ENCODE results near the gene CNTFR. TPM values are rescaled to one million over a fixed set of nuclear protein-coding genes. Genes with fewer than 3 reads are reported as not detected.

Gene CNTFR
- total RNA-seq, 1 donor from 2014 or later: 2.5 TPM

DNA sequence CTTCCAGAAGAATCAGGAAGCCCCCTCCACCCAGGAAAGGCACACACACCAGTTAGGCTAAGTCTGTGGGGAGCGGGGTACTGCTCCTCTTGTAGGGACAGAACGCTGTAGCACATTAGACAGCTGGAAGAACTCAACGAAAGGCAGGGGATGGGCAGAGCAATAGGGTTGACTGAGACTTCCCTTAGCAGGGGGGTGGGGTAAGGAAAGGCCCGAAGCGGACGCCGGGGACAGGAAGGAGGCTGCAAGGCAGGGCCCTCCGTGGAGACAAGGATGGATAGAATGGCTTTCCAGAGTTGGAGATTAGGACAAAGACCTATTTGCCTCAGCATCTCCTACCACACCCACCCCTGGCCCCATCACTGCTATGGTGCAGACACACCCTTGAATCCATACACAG is 14.3 kb downstream of the CNTFR start:
- no peak overlapping the region for H3K4me3 ChIP-seq
- H3K27me3 ChIP-seq (ENCODE audit: low read depth): peaks cover 55% of the 10 kb centered on the region
- DNase-seq: no peak
- no peaks in the 10 kb centered on the region for H3K9me3 ChIP-seq
- H3K4me1 ChIP-seq: peaks cover 11% of the 10 kb centered on the region
- intact Hi-C loops (cut with DNase I): no loop called here
- H3K27ac ChIP-seq: no peak overlapping the region
- no peaks in the 10 kb centered on the region for H3K36me3 ChIP-seq
- TF ChIP-seq, protein P1, sequence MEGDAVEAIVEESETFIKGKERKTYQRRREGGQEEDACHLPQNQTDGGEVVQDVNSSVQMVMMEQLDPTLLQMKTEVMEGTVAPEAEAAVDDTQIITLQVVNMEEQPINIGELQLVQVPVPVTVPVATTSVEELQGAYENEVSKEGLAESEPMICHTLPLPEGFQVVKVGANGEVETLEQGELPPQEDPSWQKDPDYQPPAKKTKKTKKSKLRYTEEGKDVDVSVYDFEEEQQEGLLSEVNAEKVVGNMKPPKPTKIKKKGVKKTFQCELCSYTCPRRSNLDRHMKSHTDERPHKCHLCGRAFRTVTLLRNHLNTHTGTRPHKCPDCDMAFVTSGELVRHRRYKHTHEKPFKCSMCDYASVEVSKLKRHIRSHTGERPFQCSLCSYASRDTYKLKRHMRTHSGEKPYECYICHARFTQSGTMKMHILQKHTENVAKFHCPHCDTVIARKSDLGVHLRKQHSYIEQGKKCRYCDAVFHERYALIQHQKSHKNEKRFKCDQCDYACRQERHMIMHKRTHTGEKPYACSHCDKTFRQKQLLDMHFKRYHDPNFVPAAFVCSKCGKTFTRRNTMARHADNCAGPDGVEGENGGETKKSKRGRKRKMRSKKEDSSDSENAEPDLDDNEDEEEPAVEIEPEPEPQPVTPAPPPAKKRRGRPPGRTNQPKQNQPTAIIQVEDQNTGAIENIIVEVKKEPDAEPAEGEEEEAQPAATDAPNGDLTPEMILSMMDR (IDR thresholded peaks at IDR 0.05): no peak
- ATAC-seq: no peak

DNA sequence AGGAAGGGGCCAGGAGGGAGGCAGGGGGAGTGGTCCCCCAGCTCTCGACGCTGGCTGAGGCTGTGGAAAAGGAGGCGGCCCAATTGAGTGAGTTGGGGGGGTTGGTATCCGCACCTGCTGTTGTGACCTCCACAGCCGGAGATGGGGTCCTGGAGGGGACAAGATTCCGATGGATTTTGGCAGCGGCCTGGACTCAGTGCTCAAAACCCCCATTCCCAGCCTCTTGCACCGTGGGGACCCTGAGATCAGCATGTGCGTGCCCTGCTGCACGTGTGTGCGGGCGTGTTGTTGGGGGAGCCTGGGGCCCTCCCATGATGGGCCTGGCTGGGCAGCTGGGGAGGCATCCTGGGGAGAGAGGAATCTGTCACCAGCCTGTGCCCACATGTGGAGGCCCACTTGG is 15.0 kb downstream of the CNTFR start:
- H3K9me3 ChIP-seq: no peaks in the 10 kb centered on the region
- intact Hi-C loops (cut with DNase I): no loop called here
- no peak overlapping the region for H3K4me3 ChIP-seq
- DNase-seq (no peak), ATAC-seq (no peak)
- H3K27me3 ChIP-seq (ENCODE audit: low read depth): peaks cover 49% of the 10 kb centered on the region
- H3K27ac ChIP-seq: no peak overlapping the region
- peaks cover 11% of the 10 kb centered on the region for H3K4me1 ChIP-seq
- H3K36me3 ChIP-seq: no peaks in the 10 kb centered on the region
- TF ChIP-seq, protein P1 (IDR thresholded peaks at IDR 0.05): no peak

DNA sequence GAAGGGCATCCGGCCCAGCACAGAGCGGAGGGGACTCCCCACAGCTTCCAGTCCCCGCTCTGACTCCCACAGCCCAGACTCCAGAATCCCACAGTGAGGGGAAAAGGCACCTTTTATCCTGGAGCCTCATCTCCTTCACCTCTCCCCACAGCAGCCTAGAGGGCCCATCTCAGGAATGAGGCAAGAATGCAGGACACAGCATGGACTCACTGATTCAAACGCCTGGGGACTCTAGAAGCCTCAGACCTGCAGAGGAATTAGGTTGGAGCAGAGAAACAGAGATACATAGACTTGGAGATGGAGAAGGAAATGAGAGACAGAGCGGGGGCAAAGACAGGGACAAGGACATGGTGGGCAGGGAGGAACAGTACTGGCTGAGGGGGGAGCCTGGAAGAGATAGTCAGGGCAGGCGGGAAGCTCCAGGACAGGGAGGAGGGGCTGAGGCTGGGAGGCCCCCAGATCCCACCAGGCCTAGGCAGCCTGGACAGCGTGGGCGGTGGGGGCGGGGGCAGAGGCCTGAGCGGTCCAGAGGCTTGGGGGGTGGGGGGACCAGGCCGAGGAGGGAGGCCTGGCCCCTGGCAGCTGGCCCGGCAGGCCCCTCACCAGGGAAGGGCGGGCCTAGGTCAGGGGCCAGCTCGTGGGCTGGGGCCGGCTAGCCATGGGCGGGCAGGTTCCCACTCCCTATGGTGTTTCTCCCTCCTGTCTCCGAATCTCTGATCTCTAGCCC is 15.8 kb downstream of the CNTFR start:
- Histone ChIP-seq H3K27me3 (ENCODE audit: low read depth) (peaks cover 44% of the 10 kb centered on the region), H3K9me3 (no peaks in the 10 kb centered on the region), H3K36me3 (no peaks in the 10 kb centered on the region), H3K27ac (no peak overlapping the region), H3K4me1 (peaks cover 9% of the 10 kb centered on the region), H3K4me3 (no peak overlapping the region)
- intact Hi-C loops (cut with DNase I): no loop called here
- DNase-seq (no peak), ATAC-seq (no peak)
- TF ChIP-seq, protein P1 (IDR thresholded peaks at IDR 0.05): no peak

DNA sequence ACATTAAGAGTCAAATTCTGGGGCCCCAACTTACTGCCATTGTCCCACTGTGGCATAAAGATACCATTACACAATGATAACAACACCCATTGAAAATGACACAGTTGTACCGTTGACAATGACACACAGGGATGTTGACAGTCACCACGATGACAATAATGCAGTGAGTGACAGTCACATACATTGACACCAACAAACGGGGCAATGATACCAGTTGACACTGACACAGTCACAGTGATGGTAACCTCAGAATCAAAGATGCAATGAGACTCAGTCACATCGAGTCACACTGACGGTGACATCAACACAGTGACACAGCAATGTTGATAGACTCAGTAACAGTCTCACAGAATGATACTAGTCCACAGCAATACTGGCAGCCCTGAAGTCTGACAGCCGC is 16.9 kb downstream of the CNTFR start:
- no peaks in the 10 kb centered on the region for H3K4me1 ChIP-seq
- TF ChIP-seq, protein P1 (IDR thresholded peaks at IDR 0.05): no peak

DNA sequence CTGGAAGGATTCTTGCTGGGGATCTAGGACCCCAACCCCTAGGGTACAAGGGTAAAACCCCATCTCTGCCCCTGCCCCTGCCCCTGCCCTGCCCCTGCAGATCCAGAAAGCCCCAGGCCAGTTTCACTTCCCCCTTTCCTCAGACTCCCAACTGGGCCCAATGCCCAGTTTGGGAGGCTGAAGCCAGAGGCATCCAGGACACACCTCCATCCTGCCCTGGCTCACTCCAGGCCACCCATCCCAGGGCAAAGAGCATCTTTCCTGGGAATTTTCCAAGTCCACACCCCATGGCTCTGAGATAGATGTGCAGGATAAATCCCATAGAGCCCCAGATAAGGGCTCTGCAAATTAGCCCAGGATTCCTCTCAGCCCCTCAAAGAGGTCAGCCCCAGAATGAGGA is 17.4 kb downstream of the CNTFR start:
- Histone ChIP-seq H3K4me3 (no peak overlapping the region), H3K27me3 (ENCODE audit: low read depth) (peaks cover 34% of the 10 kb centered on the region), H3K9me3 (no peaks in the 10 kb centered on the region), H3K27ac (no peak overlapping the region), H3K36me3 (no peaks in the 10 kb centered on the region), H3K4me1 (no peaks in the 10 kb centered on the region)
- TF ChIP-seq, protein P1 (IDR thresholded peaks at IDR 0.05): no peak
- intact Hi-C loops (cut with DNase I): no loop called here
- DNase-seq: no peak
- no peak for ATAC-seq

More for the DNA sequence above, 16.9 kb downstream of the CNTFR start:
- Histone ChIP-seq H3K27ac (no peak overlapping the region), H3K27me3 (ENCODE audit: low read depth) (peaks cover 36% of the 10 kb centered on the region), H3K36me3 (no peaks in the 10 kb centered on the region), H3K9me3 (no peaks in the 10 kb centered on the region), H3K4me3 (no peak overlapping the region)
- no peak for ATAC-seq
- no peak for DNase-seq
- intact Hi-C loops (cut with DNase I): no loop called here
